ENCODE data around the gene ANKS1B.

The ANKS1B gene

DNA sequence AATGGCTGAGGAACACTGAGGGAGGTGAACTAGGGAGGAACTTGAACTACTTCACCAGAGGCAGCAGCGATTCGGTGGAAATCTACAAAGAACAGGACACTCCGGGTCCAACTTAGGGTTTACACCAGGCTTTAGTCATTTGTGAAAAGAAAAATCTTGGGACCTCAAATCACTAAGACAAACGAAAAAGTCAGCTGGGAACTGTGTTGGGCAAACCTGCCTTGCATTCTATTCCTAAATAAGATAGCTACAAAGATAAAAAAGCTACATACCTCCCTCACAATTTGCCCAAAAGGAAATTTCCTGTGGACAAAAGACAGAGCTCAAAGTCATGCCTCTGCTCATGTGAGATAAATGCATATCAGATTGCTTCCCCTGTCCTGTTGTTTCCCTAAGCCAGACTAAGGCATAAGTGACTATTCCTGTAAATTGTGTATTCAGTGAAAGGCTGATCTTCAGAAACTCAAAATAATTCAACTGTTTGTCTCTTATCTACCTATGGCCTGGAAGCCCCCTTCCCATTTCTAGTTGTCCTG lies 1233.1 kb downstream of the ANKS1B start (continued):
- TF ChIP-seq, protein P1, sequence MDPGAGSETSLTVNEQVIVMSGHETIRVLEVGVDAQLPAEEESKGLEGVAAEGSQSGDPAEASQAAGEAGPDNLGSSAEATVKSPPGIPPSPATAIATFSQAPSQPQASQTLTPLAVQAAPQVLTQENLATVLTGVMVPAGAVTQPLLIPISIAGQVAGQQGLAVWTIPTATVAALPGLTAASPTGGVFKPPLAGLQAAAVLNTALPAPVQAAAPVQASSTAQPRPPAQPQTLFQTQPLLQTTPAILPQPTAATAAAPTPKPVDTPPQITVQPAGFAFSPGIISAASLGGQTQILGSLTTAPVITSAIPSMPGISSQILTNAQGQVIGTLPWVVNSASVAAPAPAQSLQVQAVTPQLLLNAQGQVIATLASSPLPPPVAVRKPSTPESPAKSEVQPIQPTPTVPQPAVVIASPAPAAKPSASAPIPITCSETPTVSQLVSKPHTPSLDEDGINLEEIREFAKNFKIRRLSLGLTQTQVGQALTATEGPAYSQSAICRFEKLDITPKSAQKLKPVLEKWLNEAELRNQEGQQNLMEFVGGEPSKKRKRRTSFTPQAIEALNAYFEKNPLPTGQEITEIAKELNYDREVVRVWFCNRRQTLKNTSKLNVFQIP (CRISPR knock-in tag; IDR thresholded peaks at IDR 0.05; ENCODE audit: borderline replicate concordance, low read depth): no peak
- TF ChIP-seq TCF4 (CRISPR knock-in tag; IDR thresholded peaks at IDR 0.05; ENCODE audit: borderline replicate concordance): no peak

DNA sequence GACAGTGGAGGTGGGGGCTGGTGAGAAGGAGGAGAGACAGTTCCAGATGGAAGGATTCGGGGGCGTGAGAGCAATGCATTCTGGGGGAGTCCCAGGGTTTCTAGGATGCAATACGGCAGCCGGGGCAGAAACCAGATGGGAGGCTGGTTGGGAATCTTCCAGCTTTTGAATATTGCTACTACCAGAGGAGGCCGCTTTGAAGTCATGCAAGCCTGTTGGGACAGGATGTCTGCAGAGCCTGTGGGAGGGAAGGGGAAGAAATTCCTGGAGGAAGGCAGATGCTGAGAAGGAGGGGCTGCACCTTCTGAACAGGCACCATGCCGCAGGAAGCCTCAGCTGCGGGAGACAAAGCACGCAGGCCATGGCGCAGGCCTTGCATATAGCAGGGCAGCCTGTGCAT lies 1234.2 kb downstream of the ANKS1B start:
- TF ChIP-seq, protein P2, sequence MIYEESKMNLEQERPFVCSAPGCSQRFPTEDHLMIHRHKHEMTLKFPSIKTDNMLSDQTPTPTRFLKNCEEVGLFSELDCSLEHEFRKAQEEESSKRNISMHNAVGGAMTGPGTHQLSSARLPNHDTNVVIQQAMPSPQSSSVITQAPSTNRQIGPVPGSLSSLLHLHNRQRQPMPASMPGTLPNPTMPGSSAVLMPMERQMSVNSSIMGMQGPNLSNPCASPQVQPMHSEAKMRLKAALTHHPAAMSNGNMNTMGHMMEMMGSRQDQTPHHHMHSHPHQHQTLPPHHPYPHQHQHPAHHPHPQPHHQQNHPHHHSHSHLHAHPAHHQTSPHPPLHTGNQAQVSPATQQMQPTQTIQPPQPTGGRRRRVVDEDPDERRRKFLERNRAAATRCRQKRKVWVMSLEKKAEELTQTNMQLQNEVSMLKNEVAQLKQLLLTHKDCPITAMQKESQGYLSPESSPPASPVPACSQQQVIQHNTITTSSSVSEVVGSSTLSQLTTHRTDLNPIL (CRISPR knock-in tag; IDR thresholded peaks at IDR 0.05; ENCODE audit: low read depth): no peak
- TF ChIP-seq ISL1 (CRISPR knock-in tag; IDR thresholded peaks at IDR 0.05) (no peak), ZNF70 (CRISPR knock-in tag; IDR thresholded peaks at IDR 0.05) (no peak), ZFP3 (CRISPR knock-in tag; IDR thresholded peaks at IDR 0.05) (no peak), TCF4 (CRISPR knock-in tag; IDR thresholded peaks at IDR 0.05; ENCODE audit: borderline replicate concordance) (no peak), GLIS3 (CRISPR knock-in tag; IDR thresholded peaks at IDR 0.05) (no peak), CSDC2 (CRISPR knock-in tag; IDR thresholded peaks at IDR 0.05) (no peak), ESRRG (CRISPR knock-in tag; IDR thresholded peaks at IDR 0.05) (no peak), OSR1 (CRISPR knock-in tag; IDR thresholded peaks at IDR 0.05) (no peak), BACH2 (CRISPR knock-in tag; IDR thresholded peaks at IDR 0.05; ENCODE audit: borderline replicate concordance) (no peak), ZC3H10 (CRISPR knock-in tag; IDR thresholded peaks at IDR 0.05) (no peak)
- TF ChIP-seq, protein P3, sequence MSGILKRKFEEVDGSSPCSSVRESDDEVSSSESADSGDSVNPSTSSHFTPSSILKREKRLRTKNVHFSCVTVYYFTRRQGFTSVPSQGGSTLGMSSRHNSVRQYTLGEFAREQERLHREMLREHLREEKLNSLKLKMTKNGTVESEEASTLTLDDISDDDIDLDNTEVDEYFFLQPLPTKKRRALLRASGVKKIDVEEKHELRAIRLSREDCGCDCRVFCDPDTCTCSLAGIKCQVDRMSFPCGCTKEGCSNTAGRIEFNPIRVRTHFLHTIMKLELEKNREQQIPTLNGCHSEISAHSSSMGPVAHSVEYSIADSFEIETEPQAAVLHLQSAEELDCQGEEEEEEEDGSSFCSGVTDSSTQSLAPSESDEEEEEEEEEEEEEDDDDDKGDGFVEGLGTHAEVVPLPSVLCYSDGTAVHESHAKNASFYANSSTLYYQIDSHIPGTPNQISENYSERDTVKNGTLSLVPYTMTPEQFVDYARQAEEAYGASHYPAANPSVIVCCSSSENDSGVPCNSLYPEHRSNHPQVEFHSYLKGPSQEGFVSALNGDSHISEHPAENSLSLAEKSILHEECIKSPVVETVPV (CRISPR knock-in tag; IDR thresholded peaks at IDR 0.05): no peak
- ATAC-seq: no peak

DNA sequence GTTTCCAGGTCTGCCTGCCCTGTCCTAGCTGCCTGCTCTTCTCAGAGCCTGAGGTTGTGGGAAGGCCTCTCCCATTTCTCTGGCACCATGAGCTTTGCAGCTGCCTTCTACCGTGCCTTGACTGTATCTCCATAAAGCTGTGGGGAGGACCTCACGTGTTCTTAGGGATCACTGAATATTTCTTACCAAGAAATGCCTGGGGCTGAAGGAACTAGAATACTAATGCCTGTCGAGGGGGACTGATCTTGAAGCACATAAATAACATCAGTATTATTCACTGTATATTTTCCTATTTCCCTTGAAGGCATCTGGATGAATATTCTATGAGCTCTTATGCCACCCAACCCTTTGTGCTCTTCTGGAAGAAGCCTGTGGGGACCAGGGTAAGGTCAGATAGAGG lies 1236.3 kb downstream of the ANKS1B start:
- ATAC-seq: no peak
- TF ChIP-seq OSR1 (CRISPR knock-in tag; IDR thresholded peaks at IDR 0.05): no peak
- no peak for TF ChIP-seq ZFP30 (CRISPR knock-in tag; IDR thresholded peaks at IDR 0.05)
- no peak for TF ChIP-seq GLIS3 (CRISPR knock-in tag; IDR thresholded peaks at IDR 0.05)
- no peak for TF ChIP-seq ZNF8 (CRISPR knock-in tag; IDR thresholded peaks at IDR 0.05)

DNA sequence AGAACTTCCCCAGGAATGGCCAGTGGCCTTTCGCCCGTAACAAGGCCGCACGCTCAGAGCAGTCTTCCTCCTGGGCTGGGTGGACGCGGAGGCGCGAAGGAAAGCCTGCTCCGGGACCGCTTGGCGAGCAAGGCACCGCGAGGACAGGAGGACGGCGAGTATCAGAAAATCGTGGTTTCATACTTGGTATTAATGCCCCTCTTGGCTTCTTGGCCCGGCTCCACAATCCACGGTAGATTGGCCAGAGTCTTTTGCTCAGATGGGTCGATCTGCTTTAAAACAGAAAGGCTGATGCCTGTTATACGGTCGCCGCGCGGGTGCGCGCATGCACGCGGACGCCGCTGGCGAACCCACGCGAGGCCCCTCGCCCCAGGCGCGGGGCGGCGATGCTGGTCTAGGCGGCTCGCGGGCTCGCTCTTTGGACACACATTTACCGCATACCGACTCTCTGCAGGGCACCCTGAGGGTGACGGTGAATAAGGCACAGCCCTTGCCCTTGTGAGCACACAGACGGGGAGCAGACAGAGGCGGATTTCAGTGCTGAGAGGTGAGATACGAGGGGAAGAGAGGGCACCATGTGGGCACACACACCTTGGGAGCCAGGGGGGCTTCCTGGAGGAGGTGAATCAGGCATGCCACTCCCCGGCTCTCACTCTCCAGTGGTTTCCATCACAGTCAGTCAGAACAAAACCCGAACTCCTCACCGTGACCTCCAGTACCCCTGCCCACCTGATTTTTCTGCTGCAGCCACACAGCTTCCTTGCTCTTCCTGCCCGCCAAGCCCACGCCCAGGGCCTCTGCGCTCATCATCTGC lies 1239.0 kb downstream of the ANKS1B start:
- TF ChIP-seq, protein P4, sequence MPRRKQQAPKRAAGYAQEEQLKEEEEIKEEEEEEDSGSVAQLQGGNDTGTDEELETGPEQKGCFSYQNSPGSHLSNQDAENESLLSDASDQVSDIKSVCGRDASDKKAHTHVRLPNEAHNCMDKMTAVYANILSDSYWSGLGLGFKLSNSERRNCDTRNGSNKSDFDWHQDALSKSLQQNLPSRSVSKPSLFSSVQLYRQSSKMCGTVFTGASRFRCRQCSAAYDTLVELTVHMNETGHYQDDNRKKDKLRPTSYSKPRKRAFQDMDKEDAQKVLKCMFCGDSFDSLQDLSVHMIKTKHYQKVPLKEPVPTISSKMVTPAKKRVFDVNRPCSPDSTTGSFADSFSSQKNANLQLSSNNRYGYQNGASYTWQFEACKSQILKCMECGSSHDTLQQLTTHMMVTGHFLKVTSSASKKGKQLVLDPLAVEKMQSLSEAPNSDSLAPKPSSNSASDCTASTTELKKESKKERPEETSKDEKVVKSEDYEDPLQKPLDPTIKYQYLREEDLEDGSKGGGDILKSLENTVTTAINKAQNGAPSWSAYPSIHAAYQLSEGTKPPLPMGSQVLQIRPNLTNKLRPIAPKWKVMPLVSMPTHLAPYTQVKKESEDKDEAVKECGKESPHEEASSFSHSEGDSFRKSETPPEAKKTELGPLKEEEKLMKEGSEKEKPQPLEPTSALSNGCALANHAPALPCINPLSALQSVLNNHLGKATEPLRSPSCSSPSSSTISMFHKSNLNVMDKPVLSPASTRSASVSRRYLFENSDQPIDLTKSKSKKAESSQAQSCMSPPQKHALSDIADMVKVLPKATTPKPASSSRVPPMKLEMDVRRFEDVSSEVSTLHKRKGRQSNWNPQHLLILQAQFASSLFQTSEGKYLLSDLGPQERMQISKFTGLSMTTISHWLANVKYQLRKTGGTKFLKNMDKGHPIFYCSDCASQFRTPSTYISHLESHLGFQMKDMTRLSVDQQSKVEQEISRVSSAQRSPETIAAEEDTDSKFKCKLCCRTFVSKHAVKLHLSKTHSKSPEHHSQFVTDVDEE (CRISPR knock-in tag; IDR thresholded peaks at IDR 0.05): no peak
- no peak for TF ChIP-seq ZNF565 (CRISPR knock-in tag; conservative IDR thresholded peaks at IDR 0.05; ENCODE audit: low read depth)
- no peak for TF ChIP-seq ZFP30 (CRISPR knock-in tag; IDR thresholded peaks at IDR 0.05)
- no peak for TF ChIP-seq ZNF70 (CRISPR knock-in tag; IDR thresholded peaks at IDR 0.05)
- TF ChIP-seq, protein P2 (CRISPR knock-in tag; IDR thresholded peaks at IDR 0.05; ENCODE audit: low read depth): no peak
- TF ChIP-seq GLIS3 (CRISPR knock-in tag; IDR thresholded peaks at IDR 0.05): no peak
- no peak for TF ChIP-seq ARNTL (CRISPR knock-in tag; IDR thresholded peaks at IDR 0.05; ENCODE audit: borderline replicate concordance, low read depth)
- TF ChIP-seq ISL1 (CRISPR knock-in tag; IDR thresholded peaks at IDR 0.05): no peak
- TF ChIP-seq TCF4 (CRISPR knock-in tag; IDR thresholded peaks at IDR 0.05; ENCODE audit: borderline replicate concordance): no peak
- no peak for TF ChIP-seq BACH2 (CRISPR knock-in tag; IDR thresholded peaks at IDR 0.05; ENCODE audit: borderline replicate concordance)
- TF ChIP-seq OSR1 (CRISPR knock-in tag; IDR thresholded peaks at IDR 0.05): no peak
- peak; percentile 59 for ATAC-seq
